Stimulated activated CD4-positive, alpha-beta T cell treated with anti-CD3 and anti-CD28 coated beads, Interleukin-1b, Interleukin-23, amount 100 ng/mL, for 1 hour (primary cell): Measurements from ENCODE around the gene PLEK2.
"Not testable (repeated sequence)": the region's sequence is repeated elsewhere in the genome, so short reads cannot be mapped to it uniquely, and the experiment has no call there.

Source experiments
- DNase-seq, 2 donors: peaks; one replicate each; pipeline ENCODE4 v3.0.0-alpha.2; 2020; ENCODE audit warnings: low read depth in 2 of 2

PLEK2 gene

DNA sequence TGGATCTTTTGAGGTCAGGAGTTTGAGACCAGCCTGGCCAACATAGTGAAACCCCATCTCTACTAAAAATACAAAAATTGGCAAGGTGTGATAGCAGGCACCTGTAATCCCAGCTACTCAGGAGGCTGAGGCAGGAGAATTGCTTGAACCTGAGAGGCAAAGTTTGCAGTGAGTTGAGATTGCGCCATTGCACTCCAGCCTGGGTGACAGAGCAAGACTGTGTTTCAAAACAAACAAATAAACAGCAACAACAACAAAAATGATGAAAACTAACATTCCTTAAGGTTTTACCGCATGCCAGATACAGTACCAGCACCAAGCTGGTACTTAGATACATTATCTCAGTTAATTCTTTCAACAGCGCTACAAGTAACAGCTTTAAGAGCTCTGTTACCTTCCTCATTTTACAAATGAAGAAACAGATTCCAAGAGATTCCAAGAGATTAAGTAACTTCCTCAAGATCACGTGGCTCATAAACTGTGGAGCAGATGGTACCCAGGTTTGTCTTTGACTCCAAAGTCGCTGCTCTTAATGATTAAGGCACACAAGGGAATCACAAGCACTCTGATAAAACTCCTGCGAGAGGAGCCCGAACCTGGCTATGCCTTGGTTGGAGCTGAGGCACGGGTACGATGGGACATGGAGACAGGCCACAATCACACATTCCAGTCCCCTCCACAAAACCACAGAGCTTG is 17.7 kb upstream of the PLEK2 start:
- DNase-seq: no peak

DNA sequence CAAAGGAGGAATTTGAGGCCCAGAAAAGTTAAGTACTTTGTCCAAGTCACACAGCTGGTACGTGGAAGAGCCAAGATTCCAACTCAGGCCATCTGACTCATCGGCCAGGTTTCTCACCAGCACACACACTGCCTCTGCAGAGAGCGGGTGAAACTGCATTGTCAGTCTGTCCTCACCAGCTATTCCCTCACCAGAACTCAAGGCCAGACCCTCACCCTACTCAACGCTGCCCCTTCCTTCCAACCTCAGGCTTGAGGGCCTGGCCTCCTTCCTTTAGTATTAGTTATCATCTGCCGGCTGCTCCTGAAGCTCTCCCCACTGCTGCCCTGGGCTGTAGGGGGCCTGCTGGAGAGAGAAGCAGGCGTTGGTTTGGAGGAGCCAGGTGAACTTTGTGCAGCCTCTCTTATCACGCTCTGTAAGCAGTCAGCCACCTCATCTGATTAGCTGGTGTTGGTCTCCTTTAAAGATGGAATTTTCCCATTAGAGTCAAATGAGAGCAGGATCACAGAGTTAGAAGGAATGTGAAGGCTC is 16.6 kb upstream of the PLEK2 start:
- no peak for DNase-seq

DNA sequence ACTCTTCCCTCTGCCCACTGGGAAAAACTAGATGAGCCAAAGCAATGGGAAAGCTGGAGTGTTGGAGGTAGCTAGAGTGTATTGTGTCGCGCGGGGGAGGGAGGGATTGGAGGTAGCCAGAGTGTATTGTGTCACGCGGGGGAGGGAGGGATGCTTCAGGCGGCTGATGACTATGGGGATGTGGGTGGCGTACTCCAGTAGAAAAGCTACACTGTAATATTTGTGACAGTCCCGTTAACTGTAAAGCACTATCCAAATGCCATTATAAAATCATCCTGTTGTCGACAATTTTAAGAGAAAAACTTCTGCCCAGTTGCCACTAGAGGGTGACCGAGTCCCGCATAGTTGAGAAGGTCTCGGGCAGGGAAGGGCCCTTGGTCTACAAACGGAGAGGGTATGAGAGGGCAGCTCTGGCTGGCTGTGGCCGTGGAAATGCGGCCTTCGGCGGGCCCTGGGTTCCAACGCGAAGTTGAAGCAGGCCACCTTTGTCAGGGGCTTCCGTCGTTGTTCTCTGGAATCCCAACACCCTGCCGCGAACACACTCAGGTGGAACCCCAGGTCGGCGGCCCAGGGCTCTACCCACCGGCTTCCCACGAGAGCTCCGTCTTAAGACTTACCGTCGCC is 15.1 kb upstream of the PLEK2 start:
- DNase-seq: peak; percentile 30 to 46

DNA sequence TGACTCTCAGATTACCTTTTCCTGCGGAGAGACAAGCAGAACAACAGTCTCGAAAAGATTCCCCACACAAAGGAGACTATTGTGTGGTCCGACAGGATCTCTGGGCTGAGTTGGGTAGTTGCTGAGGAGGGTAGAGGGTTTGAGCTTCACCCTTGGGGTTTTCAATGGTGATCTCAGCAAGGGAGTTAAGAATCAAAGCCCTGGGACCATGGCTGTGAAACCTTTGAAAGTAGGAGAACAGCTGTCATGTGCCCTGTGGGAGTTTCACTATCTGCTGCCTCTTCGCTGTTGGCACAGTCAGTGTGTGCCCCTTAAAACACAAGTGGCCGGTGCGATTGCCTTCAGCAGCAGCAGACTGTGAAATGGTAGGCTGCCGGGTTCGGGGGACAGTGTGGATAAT is 14.2 kb upstream of the PLEK2 start:
- DNase-seq: no peak

DNA sequence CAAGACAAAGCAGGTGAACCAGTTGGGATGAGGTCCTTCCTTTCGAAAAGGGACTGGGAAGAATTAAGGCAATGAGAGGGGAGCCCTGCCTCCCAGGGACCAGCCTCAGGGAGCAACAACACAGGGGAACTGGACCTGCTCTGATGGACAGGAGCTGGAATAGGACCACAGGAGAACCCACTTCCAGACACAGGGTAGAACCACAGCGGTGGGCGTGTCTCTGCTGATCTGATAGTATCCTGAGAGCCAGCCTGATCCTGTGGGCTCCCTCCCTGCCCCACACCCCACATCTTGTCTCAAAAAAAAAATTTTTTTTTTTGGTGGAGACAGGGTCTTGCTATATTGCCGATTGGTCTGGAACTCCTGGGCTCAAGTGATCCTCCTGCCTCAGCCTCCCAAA is 13.6 kb upstream of the PLEK2 start:
- DNase-seq: no peak

DNA sequence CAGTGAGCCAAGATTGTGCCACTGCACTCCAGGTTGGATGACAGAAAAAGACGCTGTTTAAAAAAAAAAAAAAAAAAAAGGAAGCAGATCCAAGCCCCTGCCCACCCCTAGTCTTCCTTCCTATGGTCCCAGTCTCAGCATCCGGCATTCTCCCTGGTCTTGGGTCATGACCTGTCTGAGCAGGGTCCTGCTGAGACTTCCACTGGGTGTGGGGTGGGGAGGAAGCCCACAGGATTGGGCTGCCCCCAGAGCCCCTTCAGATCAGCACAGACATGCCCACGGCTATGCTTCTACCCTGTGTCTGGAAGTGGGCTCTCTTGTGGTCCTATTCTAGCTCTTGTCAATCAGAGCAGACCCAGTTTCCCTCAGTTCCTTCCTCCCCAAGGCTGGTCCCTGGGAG is 12.6 kb upstream of the PLEK2 start:
- DNase-seq: no peak

DNA sequence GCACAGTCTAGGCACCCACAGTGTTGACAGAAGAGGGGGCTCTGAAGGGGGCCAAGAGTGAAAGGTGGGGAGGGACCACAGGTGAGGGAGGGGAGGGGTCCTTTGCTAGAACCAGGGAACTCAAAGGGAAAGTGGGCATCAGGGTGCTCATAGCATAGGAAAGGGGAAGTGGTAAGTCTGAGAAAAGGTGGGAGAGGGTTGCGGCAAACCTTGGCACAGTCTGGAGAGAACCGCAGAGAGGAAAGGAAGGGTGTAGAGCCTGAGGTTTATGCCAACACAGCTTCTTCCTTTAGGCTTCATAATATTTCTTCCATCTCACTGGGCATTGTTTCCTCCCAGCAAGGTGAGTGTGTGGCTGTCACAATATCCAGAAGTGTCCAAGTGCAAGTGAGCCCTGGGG is 11.5 kb upstream of the PLEK2 start:
- no peak for DNase-seq

DNA sequence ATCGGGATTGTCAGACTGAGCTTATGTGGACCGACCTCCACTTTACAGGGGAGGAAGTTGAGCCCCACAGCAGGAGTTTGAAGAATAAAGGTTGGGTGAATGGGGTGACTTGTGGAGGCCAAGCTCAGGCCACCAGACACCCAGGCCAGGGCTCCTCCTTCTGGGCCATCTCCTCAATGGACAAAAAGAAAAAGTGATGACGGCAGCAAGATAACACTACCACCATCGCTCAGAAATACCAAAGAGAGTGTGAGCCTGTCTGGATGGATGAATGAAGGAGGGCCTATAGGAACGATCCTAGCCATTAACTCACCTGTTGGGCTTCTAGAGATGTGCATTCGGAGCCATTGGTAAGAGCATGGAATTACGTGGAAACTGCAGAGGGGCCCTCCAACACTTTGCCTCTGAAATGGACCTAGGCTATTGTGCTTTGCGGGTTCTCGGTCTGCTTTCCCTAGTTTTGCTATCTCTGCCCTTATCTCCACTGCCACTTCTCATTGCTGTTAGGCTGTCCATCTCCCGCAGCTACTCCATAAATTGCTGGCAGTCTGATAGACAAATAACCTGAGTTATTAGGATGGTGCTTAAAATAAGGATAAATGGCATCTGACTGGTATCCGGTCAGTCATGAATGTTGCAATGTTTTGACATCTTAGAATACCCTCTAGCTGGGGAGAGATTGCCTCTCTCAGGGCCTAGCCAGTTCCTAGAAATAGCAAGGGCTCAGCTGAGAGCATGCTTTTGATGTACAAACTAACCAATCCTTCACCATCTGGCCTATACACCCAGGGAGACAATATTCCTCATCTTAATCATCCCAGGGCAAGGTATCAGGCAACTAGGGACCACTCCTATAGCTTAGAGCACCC is 9.6 kb upstream of the PLEK2 start:
- DNase-seq: no peak

DNA sequence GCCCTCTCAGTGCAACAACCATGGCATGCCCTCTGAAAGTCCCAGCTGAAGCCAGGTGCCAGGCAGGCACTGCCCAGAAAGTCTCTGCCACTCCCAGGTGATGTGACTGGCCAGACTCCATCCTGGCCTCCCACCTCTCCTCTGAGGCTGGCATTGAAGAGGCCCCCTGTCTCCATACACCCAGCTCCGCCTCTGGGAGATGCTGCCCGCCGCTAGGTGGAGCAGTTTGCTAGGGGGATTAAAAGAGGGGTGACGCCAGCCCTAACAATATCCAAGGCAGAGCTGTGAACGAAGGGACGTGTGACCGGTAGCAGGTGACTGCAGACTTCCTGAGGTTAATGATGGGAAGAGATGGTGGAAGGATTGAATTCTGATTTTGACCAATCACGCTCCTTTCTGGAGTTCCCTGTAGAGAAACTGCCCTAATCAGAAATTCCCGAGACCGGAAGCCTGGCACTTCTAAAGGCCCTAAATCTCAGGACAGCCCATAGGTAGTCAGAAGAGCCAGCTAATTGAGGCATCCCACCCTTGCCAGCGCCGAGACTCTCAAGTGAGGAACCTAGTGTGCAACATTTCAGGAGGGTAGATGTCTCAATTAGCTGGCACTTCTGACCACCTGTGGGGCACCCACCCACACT is 8.3 kb upstream of the PLEK2 start:
- no peak for DNase-seq

DNA sequence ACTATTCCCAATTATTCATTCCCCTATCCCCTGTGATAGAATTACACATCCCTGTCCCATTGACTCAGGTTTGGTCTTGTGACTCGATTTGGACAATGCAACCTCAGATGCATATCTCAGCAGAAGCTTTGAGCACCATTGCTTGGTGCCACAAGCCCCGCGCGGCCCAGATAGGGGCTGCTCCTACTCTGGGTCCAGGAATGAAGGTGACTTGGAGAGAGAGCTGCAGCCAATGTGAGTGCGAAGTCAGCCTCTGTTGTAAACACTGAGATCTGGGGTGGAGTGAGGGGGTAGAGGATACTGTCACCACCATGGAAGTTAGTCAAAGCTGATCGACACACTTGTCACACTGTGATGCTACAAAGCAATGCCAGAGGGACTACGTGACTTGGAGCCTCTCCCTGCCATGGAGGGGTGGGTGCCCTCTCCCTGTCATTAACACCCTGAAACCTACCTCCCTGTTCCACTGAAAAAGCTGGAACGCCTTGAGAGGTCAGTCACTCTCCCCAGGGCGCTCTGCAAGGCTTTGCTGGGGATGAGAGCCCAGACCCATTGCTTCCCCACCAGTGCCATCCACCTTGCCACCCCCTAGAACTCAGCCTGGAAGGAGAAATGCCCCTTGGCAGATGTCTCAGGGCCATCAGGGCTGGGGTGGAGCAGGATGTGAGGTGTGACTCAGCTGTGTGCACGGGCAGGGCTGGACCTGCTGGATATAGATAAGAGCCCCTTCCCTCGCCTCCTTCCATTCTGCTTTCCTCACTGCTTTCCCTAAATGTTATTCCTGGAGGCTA is 6.6 kb upstream of the PLEK2 start:
- no peak for DNase-seq

DNA sequence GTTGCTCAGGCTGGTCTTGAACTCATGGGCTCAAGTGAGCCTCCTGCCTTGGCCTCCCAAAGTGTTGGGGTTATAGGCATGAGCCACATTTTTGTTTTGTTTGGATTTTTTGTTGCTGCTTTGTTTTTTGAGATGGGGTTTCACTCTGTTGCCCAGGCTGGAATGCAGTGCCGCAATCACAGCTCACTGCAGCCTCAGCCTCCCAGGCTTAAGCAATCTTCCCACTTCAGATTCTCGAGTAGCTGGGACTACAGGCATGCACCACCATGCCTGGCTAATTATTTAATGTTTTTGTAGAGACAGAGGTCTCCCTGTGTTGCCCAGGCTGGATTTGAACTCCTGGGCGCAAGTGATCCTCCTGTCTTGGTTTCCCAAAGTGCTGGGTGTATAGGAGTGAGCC is 5.7 kb upstream of the PLEK2 start:
- DNase-seq: no peak

DNA sequence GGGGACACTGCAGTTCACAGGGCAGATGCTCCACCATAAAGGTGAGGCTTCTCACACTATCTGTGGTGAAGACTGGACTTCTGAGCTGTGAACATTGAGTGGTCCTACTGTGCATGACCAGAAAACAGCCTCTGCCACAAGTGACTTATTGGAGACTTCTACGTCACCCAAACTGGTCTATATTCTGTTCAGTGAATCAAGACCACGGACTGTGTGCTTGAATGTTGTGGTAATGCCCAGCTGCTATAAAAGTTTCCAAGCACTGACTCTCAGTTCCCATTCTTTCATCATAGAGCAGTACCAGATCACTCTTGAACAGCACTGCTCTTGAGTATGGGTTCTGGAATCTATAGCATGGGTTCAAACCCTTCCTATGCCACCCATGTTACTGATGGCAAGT is 4.8 kb upstream of the PLEK2 start:
- DNase-seq: no peak

DNA sequence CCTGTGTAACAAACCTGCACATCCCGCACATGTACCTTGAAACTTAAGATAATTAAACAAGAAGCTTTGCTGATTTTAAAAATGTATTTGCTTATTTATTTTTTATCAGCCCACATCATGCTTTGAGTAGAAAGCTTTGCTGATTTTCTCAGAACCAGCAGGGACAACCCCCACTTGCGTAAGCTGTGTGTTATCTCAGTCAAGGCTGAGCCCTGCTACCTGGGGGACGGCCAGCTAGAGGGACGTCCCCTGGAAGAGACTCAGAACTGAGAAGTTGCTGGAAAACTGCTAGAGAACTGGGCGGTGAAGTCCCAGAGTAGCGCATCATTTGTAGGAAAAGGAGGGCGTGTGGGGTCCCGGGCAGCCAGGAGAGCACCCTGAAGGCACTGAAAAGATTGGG is 4.1 kb upstream of the PLEK2 start:
- DNase-seq: no peak

DNA sequence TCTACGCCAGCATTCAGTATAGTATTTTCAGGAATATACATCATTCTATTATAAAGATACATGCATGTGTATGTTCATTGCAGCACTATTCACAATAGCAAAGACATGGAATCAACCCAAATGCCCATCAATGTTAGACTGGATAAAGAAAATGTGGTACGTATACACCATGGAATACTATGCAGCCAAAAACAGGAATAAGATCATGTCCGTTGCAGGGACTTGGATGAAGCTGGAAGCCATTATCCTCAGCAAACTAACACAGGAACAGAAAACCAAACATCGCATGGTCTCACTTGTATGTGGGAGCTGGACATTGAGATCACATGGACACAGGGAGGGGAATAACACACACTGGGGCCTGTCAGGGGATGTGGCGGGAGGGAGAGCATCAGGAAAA is 3.6 kb upstream of the PLEK2 start:
- not testable (repeated sequence) for DNase-seq

DNA sequence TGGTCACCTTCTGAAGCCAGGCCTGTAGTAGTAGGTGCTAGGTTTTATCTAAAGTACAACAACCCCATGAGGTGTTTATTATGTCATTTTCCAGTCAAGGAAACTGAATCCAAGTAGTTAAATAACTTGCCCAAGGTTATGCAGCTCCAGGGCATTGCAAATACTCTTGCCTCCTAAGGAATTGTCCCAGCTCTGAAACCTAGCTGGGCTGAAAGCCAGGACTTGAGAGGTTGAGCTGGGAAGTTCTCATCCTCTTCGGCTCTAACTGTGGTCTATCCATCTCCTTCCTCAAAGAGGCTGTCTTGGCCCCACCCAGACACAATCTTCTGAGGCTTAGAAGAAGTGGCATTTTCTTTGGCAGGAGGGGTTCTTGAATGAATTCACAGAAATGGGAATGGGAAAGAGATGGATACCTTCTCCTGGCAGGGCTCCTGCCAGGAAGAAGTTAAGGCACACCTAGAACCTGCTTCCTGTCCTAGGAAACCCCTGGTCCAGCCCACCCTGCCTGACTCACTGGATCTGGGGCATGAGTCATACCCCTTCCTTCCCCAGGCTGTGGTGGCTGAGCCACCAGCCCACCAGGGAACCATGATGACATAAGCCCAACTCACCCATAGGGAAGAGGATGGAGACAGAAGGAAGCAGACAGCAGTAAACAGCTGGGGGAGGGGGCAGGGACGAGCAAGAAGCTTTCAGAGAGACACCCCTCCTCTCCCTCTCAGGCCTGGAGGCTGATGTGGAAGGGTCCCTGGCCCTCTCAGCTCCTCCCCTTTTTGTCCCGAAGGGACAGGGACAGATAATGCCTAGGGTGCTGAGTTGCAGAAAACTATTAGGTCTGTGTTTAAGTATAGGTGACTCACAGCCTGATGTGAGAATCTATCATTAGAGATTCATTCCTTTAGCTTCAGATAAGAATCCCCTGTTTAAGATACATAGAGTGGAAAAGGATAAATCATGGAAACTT is 2.1 kb upstream of the PLEK2 start:
- DNase-seq: no peak

DNA sequence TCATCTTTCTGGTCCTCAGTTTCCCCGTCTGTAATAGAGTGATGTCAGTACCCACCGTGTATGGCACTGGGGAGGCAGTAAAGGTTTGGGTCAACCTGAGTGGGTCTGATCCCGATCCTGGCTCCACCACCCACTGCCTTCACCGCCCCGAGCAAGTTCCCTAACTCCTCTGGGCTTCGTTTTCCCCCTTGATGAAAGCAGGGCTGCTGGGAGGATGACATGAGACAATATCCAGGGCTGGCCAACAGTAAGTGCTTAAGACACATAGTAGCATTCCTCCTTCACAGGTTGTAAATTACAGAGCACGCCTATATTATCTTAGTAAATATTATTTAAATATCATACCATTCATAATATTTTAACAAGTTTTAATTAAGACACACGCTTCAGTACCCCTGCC is 595 bp downstream of the PLEK2 start:
- no peak for DNase-seq

DNA sequence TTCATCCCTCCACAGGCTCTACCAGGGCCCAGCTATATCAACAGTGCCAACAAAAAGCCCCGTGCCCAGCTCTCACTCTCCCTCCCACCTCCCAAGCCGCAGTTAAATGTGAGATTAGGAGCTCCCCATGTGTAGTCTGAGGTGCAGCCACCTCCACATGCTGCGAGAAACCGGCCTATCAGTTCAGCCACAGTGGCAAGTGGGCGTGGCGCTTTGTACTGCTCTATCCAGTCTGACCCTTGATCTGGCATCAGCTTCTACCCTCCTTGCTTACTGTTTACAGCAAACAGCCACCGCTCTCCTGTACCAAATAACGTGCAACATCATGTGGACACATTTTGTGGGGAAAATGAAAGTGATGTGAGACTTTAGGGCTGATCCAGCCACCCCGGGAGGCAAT is 1.7 kb downstream of the PLEK2 start:
- no peak for DNase-seq

DNA sequence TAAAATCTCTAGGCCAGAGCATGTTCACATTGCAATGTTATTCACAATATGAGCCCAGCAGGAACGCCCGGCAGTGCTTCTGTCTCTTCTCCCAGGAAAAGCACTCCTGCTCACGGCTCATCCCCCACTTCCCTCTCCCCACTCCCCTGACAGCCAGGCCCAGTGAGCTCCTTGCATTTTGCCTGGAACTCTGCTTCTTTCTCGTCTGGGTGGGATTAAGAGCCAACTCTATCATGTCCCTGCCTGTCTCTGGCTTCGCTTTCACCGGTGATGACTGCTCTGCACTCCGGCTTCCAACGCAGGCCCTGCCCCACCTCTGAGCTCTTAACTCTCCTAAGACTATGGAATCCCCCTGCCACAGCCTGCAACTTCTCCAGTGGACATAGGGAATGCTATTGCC is 2.5 kb downstream of the PLEK2 start:
- DNase-seq: no peak

DNA sequence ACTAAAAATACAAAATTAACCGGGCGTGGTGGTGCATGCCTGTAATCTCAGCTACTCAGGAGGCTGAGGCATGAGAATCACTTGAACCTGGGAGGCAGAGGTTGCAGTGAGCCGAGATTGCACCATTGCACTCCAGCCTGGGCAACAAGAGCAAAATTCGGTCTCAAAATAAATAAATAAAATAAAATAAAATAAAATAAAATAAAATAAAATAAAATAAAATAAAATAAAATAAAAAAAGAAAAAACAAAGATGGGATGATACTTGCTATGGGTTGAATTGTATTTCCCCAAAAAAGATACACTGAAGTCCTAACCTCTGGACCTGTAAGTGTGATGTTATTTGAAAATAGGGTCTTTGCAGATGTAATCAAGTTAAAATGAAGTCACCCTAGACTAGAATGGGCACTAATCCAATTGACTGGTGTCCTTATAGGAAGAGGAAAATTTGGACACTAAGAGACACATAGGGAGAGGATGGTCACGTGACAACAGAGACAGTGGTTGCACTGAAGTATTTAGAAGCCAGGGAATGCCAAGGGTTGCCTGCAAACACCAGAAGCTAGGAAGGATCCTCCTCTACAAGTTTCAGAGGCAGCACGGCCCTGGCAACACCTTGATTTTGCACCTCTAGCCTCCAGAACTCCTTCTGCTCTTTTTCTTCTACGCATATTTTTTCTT is 3.7 kb downstream of the PLEK2 start:
- not testable (repeated sequence) for DNase-seq

DNA sequence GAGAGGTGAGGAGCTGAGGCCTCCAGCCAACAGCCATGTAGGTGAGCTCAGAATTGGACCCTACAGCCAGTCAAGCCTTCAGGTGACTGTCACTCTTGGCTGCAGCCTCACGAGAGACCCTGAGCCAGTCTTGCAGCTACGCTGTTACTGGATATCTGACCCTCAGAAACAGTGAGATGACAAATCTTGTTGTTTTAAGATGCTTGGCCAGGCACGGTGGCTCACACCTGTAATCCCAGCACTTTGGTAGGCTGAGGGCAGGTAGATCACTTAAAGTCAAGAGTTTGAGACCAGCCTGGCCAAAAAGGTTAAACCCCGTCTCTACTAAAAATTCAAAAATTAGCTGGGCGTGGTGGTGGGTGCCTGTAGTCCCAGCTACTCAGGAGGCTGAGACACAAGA is 6.2 kb downstream of the PLEK2 start:
- no peak for DNase-seq
